ENCODE results near the gene CCDC9.
"Not testable (repeated sequence)": the region's sequence is repeated elsewhere in the genome, so short reads cannot be mapped to it uniquely, and the experiment has no call there.

The CCDC9 gene

DNA sequence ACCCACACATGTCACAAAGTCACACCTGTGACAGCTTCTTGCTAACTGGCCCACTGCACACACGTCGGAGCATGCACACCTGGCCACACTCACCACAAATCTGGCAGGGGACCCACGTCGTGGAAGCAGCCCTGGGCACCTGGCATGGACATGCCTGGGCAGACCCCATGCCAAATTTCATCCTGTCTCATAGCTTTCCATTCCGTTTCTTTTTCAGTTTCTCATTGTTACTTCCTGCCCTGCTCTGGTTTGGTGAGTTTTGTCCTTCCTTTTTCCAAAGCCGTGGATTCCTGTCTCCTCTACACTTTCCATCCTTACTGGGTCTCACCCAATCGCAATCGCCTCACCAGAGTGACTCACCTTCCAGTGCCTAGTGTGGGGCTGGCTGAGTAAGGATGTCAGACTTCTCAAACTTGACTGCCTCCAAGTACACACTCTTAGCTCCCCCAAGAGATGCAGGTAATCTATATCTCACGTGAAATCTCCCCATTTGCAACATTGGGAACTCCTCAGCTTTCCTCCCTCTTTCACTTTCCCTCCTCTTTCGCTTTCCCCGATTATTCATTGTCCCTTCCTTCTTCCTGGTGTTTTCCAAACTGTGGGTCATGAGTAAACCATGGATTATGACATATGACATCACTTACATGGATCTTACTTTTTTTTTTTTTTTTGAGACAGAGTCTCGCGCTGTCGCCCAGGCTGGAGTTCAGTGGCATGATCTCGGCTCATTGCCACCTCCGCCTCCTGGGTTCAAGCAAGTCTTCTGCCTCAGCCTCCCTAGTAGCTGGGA is 23.7 kb upstream of the CCDC9 start:
- DNase-seq (ENCODE audit: low read depth) = no peak

DNA sequence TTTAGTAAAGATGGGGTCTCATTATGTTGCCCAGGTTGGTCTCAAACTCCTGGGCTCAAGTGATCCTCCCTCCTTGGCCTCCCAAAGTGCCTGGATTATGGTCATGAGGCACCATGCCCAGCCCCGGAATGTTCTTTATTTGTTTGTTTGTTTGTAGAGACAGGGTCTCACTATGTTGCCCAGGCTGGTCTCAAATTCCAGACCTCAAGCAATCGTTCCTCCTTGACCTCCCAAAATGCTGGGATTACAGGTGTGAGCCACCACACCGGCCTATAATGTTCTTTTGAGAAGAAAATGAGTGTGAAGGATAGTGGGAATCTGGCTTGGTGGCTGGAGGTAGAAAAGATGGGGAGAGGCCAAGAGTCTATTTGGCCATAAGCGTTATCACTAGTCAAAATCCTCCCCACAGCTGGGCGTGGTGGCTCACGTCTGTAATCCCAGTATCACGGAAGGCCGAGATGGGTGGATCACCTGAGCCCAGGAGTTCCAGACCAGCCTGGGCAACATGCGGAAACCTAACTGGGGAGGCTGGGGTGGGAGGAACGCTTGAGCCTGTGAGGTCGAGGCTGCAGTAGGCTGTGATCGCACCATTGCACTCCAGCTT is 20.2 kb upstream of the CCDC9 start:
- DNase-seq (ENCODE audit: low read depth) = no peak

DNA sequence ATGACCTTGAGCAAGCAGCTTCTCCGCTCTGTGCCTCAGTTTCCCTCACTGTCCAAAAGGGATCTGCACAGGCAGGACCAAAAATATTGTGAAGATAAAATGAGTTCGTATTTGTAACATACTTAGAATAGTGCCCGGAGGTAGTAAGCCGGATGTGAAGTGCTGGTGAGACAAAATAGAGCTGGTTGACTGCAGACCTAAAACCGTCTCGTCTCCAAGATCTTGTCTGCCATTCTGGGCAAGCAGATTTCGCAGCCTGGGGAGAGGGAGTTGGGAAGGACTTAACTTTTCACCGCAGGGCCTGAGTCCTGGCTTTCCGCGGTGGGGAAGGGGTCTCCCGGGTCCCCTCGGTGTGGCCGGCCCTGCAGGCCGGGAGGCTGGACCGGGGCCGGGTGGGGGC is 17.2 kb upstream of the CCDC9 start:
- no peak for DNase-seq (ENCODE audit: low read depth)

GRCh38 chr19:47239610-47240296 is 16.6 kb upstream of the CCDC9 start:
- no peak for DNase-seq (ENCODE audit: low read depth)

DNA sequence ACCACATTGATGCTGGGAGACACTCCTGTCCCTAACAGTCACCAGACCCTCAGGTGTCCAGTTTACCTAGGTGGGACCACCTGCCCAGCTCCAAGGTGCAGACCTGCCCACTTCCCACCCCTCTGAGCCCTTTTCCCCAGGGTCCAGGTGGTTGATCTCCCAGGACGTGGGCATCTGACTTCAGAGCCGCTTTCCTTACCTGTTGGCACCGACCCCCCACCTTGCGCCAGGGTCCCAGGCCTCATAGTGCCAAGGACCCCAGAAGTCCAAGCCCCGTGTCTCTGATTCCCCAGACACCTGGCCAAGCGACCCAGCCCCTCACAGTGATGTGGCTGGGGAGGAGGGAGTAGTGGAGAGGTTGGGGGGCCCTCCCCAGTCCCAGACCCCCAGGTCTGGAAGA is 15.8 kb upstream of the CCDC9 start:
- DNase-seq (ENCODE audit: low read depth) = no peak

- no peak for DNase-seq (ENCODE audit: low read depth)
Measured at GRCh38 chr19:47240996-47241918, 15.1 kb upstream of the CCDC9 start.

- no peak for DNase-seq (ENCODE audit: low read depth)
Measured at GRCh38 chr19:47241919-47242577, 14.3 kb upstream of the CCDC9 start.

GRCh38 chr19:47243364-47243775 is 13.0 kb upstream of the CCDC9 start:
- DNase-seq (ENCODE audit: low read depth) = no peak

- peak; percentile 96 for DNase-seq (ENCODE audit: low read depth)
Measured at GRCh38 chr19:47243776-47244547, 12.4 kb upstream of the CCDC9 start.

DNA sequence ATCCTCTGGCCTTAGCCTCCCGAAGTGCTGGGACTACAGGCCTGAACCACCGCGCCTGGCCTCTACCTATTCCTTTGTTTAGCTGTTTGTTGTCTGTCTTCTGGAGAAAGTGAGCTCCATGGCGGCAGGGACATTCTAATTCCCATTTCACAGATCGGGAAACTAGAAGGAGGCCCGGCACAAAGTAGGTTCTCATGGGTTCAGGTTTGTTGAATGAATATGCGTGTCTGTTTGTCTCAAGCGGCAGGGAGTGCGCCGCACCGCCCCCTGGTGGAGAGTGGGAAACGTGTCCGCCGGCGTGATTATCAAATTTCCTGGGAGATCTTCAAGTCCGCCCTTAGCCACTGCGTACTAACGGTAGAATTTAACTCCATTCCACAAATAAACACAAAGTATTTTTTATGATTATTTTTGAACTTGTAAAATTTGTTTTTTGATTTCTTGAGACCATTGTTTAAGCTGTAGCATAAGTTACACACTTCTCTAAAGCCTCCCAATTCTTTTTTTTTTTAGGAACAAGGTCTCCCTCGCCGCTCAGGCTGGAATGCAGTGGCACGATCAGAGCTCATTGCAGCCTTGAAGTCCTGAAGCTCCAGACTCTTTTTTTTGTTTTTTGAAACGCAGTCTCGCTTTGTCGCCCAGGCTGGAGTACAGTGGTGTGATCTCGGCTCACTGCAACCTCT is 8.9 kb upstream of the CCDC9 start:
- no peak for DNase-seq (ENCODE audit: low read depth)

GRCh38 chr19:47253016-47253415 is 3.3 kb upstream of the CCDC9 start:
- DNase-seq (ENCODE audit: low read depth) = not testable (repeated sequence)

DNA sequence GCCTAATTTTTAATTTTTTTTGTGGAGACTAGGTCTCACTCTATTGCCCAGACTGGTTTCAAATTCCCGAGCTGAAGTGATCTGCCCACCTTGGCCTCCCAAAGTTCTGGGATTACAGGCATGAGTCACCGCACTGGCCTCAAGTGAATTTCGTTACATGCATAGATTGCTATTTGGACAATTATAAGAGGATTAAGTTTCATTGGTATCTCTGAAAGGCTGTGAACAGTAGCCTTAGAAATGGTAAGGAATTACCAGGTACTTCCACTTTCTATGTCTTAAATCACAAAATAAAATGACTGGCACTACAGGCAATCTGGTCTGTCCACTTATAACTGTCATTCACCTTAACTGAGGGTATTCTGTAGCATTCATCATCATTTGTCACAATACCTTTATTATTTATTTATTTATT is 2.9 kb upstream of the CCDC9 start:
- DNase-seq (ENCODE audit: low read depth) = no peak

- DNase-seq (ENCODE audit: low read depth) = no peak
Measured at GRCh38 chr19:47253970-47254369, 2.4 kb upstream of the CCDC9 start.

DNA sequence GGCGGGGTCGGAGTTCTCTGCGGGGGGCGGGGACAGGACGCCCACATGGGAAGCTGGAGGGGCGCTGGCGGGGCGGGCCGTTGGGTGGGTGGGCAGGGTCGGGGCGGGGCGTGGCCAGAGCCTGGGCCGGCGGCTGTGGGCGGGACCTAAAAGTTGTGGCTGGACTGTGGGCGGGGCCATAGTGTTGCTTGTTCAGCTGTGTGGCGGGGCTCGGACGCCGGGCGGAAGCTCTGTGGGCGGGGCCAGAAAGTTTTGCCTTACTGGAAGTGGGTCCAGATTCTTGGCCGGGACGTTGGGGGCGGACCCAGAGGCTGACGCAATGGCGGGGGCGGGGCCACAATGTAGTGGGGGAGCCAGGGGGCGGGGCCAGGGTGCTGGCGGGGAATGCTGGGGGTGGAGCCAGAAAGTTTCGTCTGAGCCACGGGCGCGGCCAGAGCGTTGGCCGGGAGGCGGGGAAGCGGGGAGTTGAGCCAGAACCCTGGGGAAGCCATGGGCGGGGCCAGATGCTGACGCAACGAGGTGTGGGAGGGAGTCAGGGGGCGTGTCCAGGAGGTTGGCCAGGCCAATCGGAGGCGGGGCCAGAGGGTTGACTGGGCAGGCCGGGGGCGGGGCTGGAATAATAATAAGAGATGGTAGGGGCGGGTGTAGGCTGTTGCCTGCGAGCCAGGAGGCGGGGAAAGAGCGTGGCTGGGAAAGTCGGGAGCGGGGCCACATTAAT is 527 bp downstream of the CCDC9 start:
- peak; percentile 99 for DNase-seq (ENCODE audit: low read depth)

- DNase-seq (ENCODE audit: low read depth) = no peak
Measured at GRCh38 chr19:47257411-47258169, 1.3 kb downstream of the CCDC9 start.

DNA sequence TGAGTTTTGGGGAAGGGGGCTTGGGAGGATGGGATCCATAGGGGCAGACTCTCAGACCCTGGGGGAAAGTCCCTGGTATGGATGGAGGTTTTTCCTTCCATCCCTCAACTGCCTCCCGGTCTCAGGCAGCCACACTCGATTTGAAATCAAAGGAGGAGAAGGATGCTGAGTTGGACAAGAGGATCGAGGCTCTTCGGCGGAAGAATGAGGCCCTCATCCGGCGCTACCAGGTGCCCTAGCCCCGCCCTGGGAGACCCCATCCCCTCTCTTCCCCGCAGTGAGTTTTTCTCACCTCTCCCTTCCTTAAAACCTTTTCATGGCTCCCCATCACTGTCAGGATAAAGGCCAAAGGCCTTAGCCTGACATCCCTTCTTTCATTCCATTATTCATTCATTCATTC is 2.1 kb downstream of the CCDC9 start:
- no peak for DNase-seq (ENCODE audit: low read depth)

- no peak for DNase-seq (ENCODE audit: low read depth)
Measured at GRCh38 chr19:47258895-47259555, 2.7 kb downstream of the CCDC9 start.

- no peak for DNase-seq (ENCODE audit: low read depth)
Measured at GRCh38 chr19:47260476-47260875, 4.2 kb downstream of the CCDC9 start.
